ENCODE results near the gene GTF3C5. TPM values are rescaled to one million over a fixed set of nuclear protein-coding genes. Genes with fewer than 3 reads are reported as not detected.
"Not testable (repeated sequence)": the region's sequence is repeated elsewhere in the genome, so short reads cannot be mapped to it uniquely, and the experiment has no call there.

Gene GTF3C5
- polyA plus RNA-seq, 1 experiment: 47.7 TPM

GRCh38 chr9:133057553-133057952 lies 26.8 kb downstream of the GTF3C5 start:
- H3K4me3 ChIP-seq (ENCODE audit: low read depth, low read length): no peak overlapping the region
- no peaks in the 10 kb centered on the region for H3K27me3 ChIP-seq (ENCODE audit: control insufficient read depth, insufficient read depth, low read length)
- DNase-seq (ENCODE audit: low read depth): no peak
- POLR2A ChIA-PET: no interaction called here
- CTCF ChIA-PET: interaction anchor here (1.3 to 1.5 kb wide), 3 partner anchors 18 to 87 kb away, joined by 4 to 6 read pairs (median 5); no protein-coding TSS in a partner anchor
- TF ChIP-seq CTCF (IDR thresholded peaks at IDR 0.05; ENCODE audit: insufficient read depth, low read depth, low read length): no peak
- peaks cover 22% of the 10 kb centered on the region for H3K36me3 ChIP-seq (ENCODE audit: control insufficient read depth, insufficient read depth, low read length)

DNA sequence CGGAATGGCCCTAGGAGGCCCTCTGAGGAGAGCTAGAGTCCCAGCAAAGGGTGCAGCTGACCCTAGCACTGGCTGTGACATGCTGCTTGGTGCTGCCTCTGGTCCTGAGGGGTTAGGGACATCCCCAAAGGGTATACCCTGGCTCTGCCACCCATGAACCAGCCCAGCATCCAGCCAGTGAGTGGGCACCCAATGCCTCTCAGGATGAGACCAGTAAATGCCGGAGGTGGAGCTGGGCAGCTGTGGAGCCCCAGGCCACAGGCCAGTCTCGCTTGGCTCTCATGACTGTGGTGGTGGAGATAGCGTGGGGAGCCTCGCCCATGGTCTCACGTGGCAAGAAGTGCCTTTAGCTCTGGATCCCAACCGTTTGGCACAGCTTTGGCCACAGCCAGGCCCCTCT lies 27.3 kb downstream of the GTF3C5 start:
- POLR2A ChIA-PET: no interaction called here
- no peak for TF ChIP-seq CTCF (IDR thresholded peaks at IDR 0.05; ENCODE audit: insufficient read depth, low read depth, low read length)
- CTCF ChIA-PET: interaction anchor here (1.3 to 1.5 kb wide), 3 partner anchors 17 to 87 kb away, joined by 4 to 6 read pairs (median 5); no protein-coding TSS in a partner anchor

GRCh38 chr9:133058550-133059320 lies 27.9 kb downstream of the GTF3C5 start:
- CTCF ChIA-PET: interaction anchor here (1.3 to 1.5 kb wide), 2 partner anchors 37 to 86 kb away, joined by 4 to 6 read pairs; no protein-coding TSS in a partner anchor
- POLR2A ChIA-PET: no interaction called here
- no peaks in the 10 kb centered on the region for H3K27me3 ChIP-seq (ENCODE audit: control insufficient read depth, insufficient read depth, low read length)
- no peak for TF ChIP-seq CTCF (IDR thresholded peaks at IDR 0.05; ENCODE audit: insufficient read depth, low read depth, low read length)
- H3K4me3 ChIP-seq (ENCODE audit: low read depth, low read length): no peak overlapping the region
- DNase-seq (ENCODE audit: low read depth): no peak
- peaks cover 20% of the 10 kb centered on the region for H3K36me3 ChIP-seq (ENCODE audit: control insufficient read depth, insufficient read depth, low read length)

More for the DNA sequence above, 27.3 kb downstream of the GTF3C5 start:
- Histone ChIP-seq H3K36me3 (ENCODE audit: control insufficient read depth, insufficient read depth, low read length) (peaks cover 22% of the 10 kb centered on the region), H3K27me3 (ENCODE audit: control insufficient read depth, insufficient read depth, low read length) (no peaks in the 10 kb centered on the region), H3K4me3 (ENCODE audit: low read depth, low read length) (no peak overlapping the region)
- no peak for DNase-seq (ENCODE audit: low read depth)

GRCh38 chr9:133059623-133060022 lies 28.8 kb downstream of the GTF3C5 start:
- DNase-seq (ENCODE audit: low read depth): no peak
- POLR2A ChIA-PET: no interaction called here
- peaks cover 17% of the 10 kb centered on the region for H3K36me3 ChIP-seq (ENCODE audit: control insufficient read depth, insufficient read depth, low read length)
- H3K4me3 ChIP-seq (ENCODE audit: low read depth, low read length): no peak overlapping the region
- CTCF ChIA-PET: interaction anchor here (0.7 to 1.3 kb wide), 3 partner anchors 14 to 184 kb away, joined by 3 to 5 read pairs (median 3); no protein-coding TSS in a partner anchor
- no peaks in the 10 kb centered on the region for H3K27me3 ChIP-seq (ENCODE audit: control insufficient read depth, insufficient read depth, low read length)
- TF ChIP-seq CTCF (IDR thresholded peaks at IDR 0.05; ENCODE audit: insufficient read depth, low read depth, low read length): no peak

GRCh38 chr9:133060417-133060841 lies 29.6 kb downstream of the GTF3C5 start:
- no peak for TF ChIP-seq CTCF (IDR thresholded peaks at IDR 0.05; ENCODE audit: insufficient read depth, low read depth, low read length)
- CTCF ChIA-PET: interaction anchor here (0.7 to 1.3 kb wide), 4 partner anchors 14 to 183 kb away, joined by 3 to 5 read pairs (median 3); no protein-coding TSS in a partner anchor
- Histone ChIP-seq H3K4me3 (ENCODE audit: low read depth, low read length) (no peak overlapping the region), H3K27me3 (ENCODE audit: control insufficient read depth, insufficient read depth, low read length) (no peaks in the 10 kb centered on the region), H3K36me3 (ENCODE audit: control insufficient read depth, insufficient read depth, low read length) (peaks cover 16% of the 10 kb centered on the region)
- no peak for DNase-seq (ENCODE audit: low read depth)
- POLR2A ChIA-PET: no interaction called here

- H3K27me3 ChIP-seq (ENCODE audit: control insufficient read depth, insufficient read depth, low read length); DNase-seq (ENCODE audit: low read depth); POLR2A ChIA-PET; H3K4me3 ChIP-seq (ENCODE audit: low read depth, low read length): not testable (repeated sequence)
- CTCF ChIA-PET: interaction anchor here (1.2 to 1.3 kb wide), 2 partner anchors 41 to 86 kb away, joined by 3 to 5 read pairs; no protein-coding TSS in a partner anchor
- H3K36me3 ChIP-seq (ENCODE audit: control insufficient read depth, insufficient read depth, low read length): peaks cover 15% of the 10 kb centered on the region
These were observed 30.4 kb downstream of the GTF3C5 start for GRCh38 chr9:133061019-133061763.

- DNase-seq (ENCODE audit: low read depth); CTCF ChIA-PET; H3K4me3 ChIP-seq (ENCODE audit: low read depth, low read length); H3K27me3 ChIP-seq (ENCODE audit: control insufficient read depth, insufficient read depth, low read length); POLR2A ChIA-PET: not testable (repeated sequence)
- peaks cover 11% of the 10 kb centered on the region for H3K36me3 ChIP-seq (ENCODE audit: control insufficient read depth, insufficient read depth, low read length)
These were observed 31.0 kb downstream of the GTF3C5 start, which contains the start of gene CEL for GRCh38 chr9:133061764-133062145. Gene CEL (plus strand): TSS chr9:133061981. CDS start chr9:133062003, 22 bp downstream.

Data from BJ (cell line).